Chondrocyte (in vitro differentiated cells): Measurements from ENCODE around the gene CREB5. TPM values are rescaled to one million over a fixed set of nuclear protein-coding genes. Genes with fewer than 3 reads are reported as not detected.

ENCODE experiments used
- DNase-seq: peaks from one replicate; pipeline ENCODE4 v3.0.0; 2021; ENCODE audit warnings: mixed read lengths, low spot score
- H3K27ac Mint-ChIP-seq: one replicate; pipeline ENCODE4 v1.8.0; 2021; ENCODE audit warnings: mild to moderate bottlenecking, moderate library complexity, mixed read lengths; ENCODE audit not compliant: unreplicated experiment
- H3K27me3 Mint-ChIP-seq: 2 replicates; pipeline ENCODE4 v1.8.0; 2021; ENCODE audit warnings: low read depth, mixed read lengths
- H3K36me3 Mint-ChIP-seq: 2 replicates; pipeline ENCODE4 v1.8.0; 2021; ENCODE audit warnings: low read depth, mixed read lengths
- H3K4me1 Mint-ChIP-seq: 2 replicates; pipeline ENCODE4 v1.8.0; 2021; ENCODE audit warnings: low read depth, mild to moderate bottlenecking, mixed read lengths
- H3K4me3 Mint-ChIP-seq: one replicate; pipeline ENCODE4 v1.8.0; 2021; ENCODE audit warnings: mild to moderate bottlenecking, moderate library complexity, mixed read lengths; ENCODE audit not compliant: unreplicated experiment
- H3K9me3 Mint-ChIP-seq: 2 replicates; pipeline ENCODE4 v1.8.0; 2021; ENCODE audit warnings: low read depth, mixed read lengths
- CTCF ChIP-seq: fragments of 200-600 bp; sonication (generic); IDR thresholded peaks from 2 replicates; pipeline ENCODE4 v1.5.0; 2021; ENCODE audit warnings: antibody characterized with exemption, mild to moderate bottlenecking, moderate library complexity
- total RNA-seq: library from RNA; stranded (reverse); gene quantifications from 3 replicates; pipeline ENCODE4 v1.2.1, GENCODE V29; 2021

Gene CREB5
- total RNA-seq, 1 donor from 2014 or later: 8.2 TPM

- Mint-ChIP-seq H3K27me3 (no peaks in the 10 kb centered on the region), H3K9me3 (no peaks in the 10 kb centered on the region), H3K4me3 (no peak overlapping the region), H3K27ac (no peak overlapping the region), H3K4me1 (peaks cover 12% of the 10 kb centered on the region), H3K36me3 (peaks cover 2% of the 10 kb centered on the region)
- no peak for DNase-seq
- no peak for TF ChIP-seq CTCF
These were observed 200.9 kb downstream of the CREB5 start for GRCh38 chr7:28613262-28613661.

- no peak overlapping the region for H3K4me3 Mint-ChIP-seq
- DNase-seq: no peak
- no peaks in the 10 kb centered on the region for H3K9me3 Mint-ChIP-seq
- peak; percentile 49 for TF ChIP-seq CTCF
- H3K27me3 Mint-ChIP-seq: no peaks in the 10 kb centered on the region
- H3K27ac Mint-ChIP-seq: no peak overlapping the region
- H3K36me3 Mint-ChIP-seq: peaks cover 2% of the 10 kb centered on the region
- no peaks in the 10 kb centered on the region for H3K4me1 Mint-ChIP-seq
These were observed 202.8 kb downstream of the CREB5 start for GRCh38 chr7:28615091-28615490.

GRCh38 chr7:28617308-28617880, 205.1 kb downstream of the CREB5 start:
- TF ChIP-seq CTCF: no peak
- no peaks in the 10 kb centered on the region for H3K9me3 Mint-ChIP-seq
- H3K36me3 Mint-ChIP-seq: no peaks in the 10 kb centered on the region
- H3K27me3 Mint-ChIP-seq: no peaks in the 10 kb centered on the region
- H3K4me3 Mint-ChIP-seq: no peak overlapping the region
- no peak overlapping the region for H3K27ac Mint-ChIP-seq
- peaks cover 18% of the 10 kb centered on the region for H3K4me1 Mint-ChIP-seq
- DNase-seq: no peak

- Mint-ChIP-seq H3K4me3 (no peak overlapping the region), H3K4me1 (peaks cover 27% of the 10 kb centered on the region), H3K36me3 (no peaks in the 10 kb centered on the region), H3K27ac (no peak overlapping the region), H3K27me3 (no peaks in the 10 kb centered on the region), H3K9me3 (no peaks in the 10 kb centered on the region)
- no peak for DNase-seq
- TF ChIP-seq CTCF: no peak
These were observed 206.1 kb downstream of the CREB5 start for GRCh38 chr7:28618383-28618782.

- H3K27me3 Mint-ChIP-seq: no peaks in the 10 kb centered on the region
- H3K9me3 Mint-ChIP-seq: no peaks in the 10 kb centered on the region
- H3K36me3 Mint-ChIP-seq: no peaks in the 10 kb centered on the region
- TF ChIP-seq CTCF: no peak
- no peak for DNase-seq
- H3K4me1 Mint-ChIP-seq: peaks cover 36% of the 10 kb centered on the region
- no peak overlapping the region for H3K4me3 Mint-ChIP-seq
- H3K27ac Mint-ChIP-seq: no peak overlapping the region
These were observed 206.9 kb downstream of the CREB5 start for GRCh38 chr7:28619256-28619655.
